Esophagus mucosa (tissue), 1 donor: ENCODE data around the gene PAQR6. TPM values are rescaled to one million over a fixed set of nuclear protein-coding genes. Genes with fewer than 3 reads are reported as not detected.
"Not testable (repeated sequence)": the region's sequence is repeated elsewhere in the genome, so short reads cannot be mapped to it uniquely, and the experiment has no call there.

Experiments
- ATAC-seq: fragments of 200-7000 bp; cut with Tn5 transposase; one replicate; pipeline ENCODE4 v1.9.1; 2020
- total RNA-seq: library from RNA; stranded (reverse); gene quantifications from one replicate; pipeline ENCODE4 v1.2.4, GENCODE V29; 2023
- donor health status: DM: yes; HTN: yes; CAD: no.

Gene PAQR6
- total RNA-seq, 1 donor from 2014 or later: 2.0 TPM

DNA sequence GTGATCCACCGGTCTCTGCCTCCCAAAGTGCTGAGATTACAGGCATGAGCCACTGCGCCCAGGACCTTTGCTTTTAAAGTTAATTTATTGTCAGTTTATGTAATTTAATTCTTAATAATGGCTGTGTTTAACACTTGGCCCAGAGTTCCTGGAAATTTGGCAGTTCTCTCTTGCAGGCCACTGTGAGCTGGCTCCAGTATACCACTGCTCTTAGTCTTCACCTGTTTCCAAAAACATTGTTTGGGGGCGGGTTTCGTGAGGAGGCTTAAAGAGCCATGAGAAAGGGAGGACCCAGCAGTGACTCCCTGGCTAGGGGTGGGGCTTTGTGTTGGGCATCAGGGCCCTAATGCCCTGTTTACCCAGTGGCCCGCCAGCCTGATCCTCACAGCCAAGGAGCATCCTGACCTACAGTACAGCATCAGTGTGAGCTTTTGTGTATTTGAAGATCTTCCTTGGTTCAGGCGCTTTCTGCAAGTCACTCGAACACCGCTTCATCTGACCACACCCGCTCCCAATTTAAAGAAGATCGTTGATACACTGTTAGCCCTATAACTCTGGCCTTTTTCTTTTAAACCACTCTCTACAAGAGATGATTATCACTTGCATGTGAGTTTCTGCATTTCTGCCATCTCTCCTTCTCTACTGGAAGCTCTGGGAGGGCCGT is 17.9 kb downstream of the PAQR6 start:
- ATAC-seq: no peak

DNA sequence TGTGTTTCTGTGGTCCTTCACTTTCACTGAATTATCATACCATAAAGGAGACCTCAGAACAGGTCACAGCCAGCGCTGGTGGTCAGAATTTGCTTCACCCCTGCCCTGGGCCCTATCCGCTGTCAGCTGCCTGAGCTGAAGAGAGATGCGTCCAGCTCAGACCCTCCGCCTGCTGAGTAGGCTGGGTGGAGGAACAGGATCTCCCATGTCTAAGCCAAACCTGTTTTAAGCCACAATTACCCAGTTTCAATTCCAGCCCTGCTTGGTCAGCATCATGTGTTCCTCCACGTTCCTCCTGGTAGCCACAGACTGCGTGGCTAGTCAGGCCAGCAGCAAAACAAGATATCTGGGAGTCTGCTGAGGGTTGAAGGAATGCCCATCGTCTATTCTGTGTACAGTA is 19.4 kb downstream of the PAQR6 start:
- peak; percentile 29 for ATAC-seq

DNA sequence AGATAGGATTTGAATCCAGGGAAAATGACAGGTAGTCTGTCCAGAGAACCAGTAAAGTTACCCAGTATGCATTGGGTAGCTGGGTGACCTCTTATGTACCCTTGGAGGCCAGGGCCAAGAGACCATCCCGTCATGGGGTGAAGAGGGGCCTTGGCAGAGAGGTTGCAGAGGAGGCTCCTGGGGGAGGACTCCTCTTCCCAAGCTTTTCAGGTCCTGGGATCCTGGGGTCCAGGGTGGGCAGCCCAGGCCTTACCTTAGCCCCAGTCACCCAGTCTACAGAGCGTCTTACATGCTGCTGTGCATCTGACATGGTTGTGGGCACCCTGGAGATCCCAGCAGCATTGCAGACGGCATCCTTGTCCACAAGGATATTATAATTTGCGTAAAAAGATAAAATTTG is 21.1 kb downstream of the PAQR6 start:
- ATAC-seq: no peak

DNA sequence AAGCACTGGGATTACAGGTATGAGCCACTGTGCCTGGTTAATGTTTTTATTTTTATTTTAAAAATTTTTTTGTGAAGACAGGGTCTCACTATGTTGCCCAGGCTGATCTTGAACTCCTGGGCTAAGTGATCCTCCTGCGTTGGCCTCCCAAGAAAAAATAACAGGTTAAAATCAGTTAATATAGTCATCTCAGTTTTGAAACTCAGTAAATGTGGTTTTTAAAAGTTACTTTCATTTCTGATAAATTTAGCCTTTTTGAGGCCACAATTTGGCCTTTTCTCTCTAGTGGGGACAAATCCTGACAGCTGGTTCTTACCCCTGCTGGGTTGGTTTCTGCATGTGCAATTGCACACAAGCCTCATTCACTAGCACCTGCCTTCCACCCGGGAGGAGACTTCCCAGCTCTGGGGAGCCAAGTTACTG is 21.7 kb downstream of the PAQR6 start:
- ATAC-seq: no peak

DNA sequence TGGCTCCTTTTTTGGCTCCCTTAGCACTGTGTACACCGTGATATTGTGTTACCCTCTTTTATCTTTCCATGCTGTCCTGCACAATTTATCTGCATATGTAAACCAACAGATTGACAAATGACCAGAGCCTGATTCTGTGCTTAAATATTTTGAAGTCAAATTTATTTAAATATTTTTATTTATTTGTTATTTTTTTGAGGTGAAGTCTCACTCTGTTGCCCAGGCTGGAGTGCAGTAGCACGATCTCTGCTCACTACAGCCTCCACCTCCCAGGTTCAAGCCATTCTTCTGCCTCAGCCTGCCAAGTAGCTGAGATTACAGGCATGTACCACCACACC is 22.2 kb downstream of the PAQR6 start:
- no peak for ATAC-seq

DNA sequence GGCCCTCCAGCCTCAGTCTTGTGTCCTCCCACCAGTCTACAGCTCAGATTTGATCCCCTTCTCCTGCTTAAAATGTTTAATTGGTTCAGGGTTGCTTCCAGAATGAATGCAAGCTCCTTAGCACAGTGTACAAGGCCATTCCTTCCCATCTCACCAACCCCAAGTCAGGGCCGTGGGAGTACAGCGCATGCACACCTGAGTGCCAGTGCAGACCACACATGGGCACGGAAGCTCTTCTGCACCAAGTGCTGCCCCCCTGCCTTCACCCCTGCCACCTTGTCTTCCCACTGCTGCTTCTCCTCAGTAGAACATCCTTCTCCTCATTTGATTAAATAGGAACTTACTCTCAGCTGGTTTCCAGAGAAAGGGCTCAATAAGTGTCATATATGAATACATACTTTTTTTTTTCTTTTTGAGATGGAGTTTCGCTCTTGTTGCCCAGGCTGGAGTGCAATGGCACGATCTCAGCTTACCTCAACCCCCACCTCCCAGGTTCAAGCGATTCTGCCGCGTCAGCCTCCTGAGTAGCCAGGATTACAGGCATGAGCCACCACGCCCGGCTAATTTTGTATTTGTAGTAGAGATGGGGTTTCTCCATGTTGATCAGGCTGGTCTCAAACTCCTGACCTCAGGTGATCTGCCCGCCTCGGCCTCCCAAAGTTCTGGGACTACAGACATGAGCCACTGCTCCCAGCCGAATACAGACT is 25.7 kb downstream of the PAQR6 start:
- ATAC-seq: no peak

DNA sequence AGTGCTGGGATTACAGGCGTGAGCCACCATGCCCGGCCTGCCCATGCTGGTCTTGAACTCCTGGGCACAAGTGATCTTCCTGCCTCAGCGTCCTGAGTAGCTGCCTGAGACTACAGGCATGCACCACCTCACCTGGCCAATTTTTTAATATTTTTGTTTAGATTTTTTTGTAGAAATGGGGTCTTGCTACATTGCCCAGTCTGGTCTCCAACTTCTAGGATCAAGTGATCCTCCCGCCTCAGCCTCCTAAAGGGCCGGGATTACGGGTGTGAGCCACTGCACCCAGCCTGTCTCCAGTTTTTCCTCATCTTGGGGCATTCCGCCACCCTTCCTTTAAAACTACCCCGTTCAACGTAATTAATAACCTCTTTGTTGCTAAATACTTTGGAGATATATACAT is 27.6 kb downstream of the PAQR6 start:
- ATAC-seq: no peak

DNA sequence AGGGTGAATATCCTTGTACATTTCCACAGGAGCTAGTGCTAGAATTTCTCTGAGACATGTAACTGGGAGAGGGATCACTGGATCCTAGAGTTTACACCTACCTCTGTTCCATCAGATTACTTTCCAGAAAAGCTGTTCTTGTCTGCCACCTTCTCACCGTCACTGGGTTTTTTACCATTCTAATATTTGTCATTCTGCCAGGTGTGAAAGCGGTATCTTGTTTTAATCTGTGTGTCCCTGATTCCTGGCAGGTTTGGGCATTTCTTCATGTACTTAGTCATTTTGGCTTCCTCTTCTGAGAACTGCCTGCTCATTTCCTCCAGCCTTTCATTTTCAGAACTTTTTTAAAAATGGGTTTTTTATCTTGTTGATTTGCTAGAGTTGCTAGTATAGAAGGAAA is 30.0 kb downstream of the PAQR6 start:
- ATAC-seq: peak; percentile 23

DNA sequence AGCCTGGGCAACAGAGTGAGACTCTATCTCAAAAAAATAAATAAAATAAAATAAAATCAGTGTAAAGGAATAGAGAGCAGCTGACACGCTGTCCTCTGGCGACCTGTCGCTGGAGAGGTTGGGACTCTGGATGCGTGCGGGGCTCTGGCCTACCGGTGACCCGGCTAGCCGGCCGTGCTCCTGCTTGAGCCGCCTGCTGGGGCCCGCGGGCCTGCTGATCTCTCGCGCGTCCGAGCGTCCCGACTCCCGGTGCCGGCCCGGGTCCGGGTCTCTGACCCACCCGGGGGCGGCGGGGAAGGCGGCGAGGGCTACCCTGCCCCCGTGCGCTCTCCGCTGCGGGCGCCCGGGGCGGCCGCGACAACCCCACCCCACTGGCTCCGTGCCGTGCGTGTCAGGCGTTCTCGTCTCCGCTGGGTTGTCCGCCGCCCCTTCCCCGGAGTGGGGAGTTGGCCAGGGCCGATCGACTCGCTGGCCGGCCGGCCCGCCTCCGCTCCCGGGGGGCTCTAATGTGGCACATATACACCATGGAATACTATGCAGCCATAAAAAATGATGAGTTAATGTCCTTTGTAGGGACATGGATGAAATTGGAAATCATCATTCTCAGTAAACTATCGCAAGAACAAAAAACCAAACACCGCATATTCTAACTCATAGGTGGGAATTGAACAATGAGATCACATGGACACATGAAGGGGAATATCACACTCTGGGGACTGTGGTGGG is 31.3 kb downstream of the PAQR6 start:
- not testable (repeated sequence) for ATAC-seq

DNA sequence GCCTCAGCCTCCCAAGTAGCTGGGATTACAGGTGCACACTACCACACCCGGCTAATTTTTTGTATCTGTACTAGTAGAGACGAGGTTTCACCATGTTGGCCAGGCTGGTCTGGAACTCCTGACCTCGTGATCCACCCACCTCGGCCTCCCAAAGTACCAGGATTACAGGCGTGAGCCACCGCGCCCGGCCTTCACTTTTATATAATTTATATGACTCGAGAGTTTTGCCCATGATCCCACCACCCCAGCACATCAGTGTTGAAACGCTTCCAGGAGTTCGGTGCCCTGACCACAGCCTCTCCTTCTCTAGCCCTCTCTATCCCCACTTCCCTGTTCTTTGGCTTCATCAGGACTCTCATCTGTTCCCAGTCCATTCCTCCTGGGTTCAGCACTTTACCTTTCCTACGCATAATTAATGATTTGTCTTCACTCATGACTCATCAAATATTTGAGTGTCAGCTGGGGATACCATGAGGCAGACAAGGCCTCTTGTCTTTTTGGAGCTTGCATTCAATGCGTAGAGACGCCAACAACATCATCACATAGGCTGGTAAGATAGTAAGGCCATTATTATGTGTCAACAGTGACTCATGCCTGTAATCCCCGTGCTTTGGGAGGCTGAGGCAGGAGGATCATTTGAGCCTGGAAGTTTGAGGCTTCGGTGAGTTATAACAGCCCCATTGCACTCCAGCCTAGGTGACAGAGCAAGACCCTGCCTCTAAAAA is 33.7 kb downstream of the PAQR6 start:
- peak; percentile 67 for ATAC-seq

DNA sequence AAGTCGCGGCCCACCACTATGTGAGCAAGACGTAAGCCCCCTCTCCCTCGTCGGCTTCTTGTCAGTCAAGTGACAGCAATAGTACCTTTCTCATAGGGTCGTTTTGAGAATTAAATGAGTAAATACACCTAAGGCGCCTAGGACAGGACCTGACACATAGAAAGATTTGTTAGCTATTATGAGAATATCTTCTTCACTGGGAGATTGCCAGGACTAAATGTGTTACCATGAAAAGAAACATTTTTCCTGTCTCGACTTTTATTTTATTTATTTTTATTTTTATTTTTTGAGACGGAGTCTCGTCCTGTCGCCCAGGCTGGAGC is 34.3 kb downstream of the PAQR6 start:
- no peak for ATAC-seq

DNA sequence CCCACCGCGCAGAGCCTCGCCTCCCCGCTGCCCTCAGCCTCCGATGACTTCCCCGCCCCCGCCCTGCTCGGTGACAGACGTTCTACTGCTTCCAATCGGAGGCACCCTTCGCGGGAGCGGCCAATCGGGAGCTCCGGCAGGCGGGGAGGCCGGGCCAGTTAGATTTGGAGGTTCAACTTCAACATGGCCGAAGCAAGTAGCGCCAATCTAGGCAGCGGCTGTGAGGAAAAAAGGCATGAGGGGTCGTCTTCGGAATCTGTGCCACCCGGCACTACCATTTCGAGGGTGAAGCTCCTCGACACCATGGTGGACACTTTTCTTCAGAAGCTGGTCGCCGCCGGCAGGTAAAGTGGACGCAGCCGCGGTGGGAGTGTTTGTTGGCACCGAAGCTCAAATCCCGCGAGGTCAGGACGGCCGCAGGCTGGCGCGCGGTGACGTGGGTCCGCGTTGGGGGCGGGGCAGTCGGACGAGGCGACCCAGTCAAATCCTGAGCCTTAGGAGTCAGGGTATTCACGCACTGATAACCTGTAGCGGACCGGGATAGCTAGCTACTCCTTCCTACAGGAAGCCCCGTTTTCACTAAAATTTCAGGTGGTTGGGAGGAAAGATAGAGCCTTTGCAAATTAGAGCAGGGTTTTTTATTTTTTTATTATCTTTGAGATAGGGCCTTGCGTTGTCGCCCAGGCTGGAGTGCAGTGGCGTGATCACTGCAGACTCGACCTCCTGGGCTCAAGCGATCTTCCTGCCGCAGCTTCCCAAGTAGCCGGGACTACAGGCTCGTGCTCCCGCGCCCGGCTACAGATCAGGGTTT is 34.8 kb downstream of the PAQR6 start, which contains the start of gene PMF1:
Gene PMF1 (plus strand): TSS at position 175 of the 811 bp plus-strand sequence. CDS start 9 bp downstream, at position 184.
- ATAC-seq: peak; percentile 94

DNA sequence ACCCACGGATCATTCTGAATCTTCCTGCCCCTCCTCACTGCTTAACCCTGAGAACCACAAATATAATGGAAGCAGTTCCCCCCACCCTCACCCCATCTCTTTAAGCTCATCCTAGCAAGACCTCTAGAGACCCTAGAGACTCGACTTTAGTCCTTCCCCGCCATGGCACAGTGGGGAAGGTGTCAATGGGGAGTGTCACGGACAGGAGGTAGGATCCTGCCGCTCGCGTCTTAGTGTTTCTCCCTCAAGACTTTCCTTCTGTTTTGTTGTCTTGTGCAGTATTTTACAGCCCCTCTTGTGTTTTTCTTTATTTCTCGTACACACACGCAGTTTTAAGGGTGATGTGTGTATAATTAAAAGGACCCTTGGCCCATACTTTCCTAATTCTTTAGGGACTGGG is 35.7 kb downstream of the PAQR6 start:
- no peak for ATAC-seq

DNA sequence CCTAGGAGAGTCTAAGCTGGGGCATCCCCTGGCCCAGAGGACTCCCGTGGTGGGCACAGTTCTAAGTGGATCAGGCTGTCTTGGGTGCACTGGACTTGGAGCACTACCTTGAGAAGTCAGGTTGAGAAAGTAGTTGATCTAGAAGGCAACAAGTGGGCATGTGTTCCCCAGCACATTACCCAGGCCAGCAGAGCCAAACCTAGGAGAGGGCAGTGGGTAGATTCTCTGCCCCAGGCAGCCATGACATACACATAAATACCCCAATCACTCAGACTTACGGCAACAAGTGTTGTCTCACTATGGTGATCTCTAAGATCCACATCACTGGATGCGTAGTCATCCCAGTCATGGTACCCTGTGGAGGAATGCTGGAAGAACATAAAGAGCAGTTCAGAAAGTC is 36.6 kb downstream of the PAQR6 start:
- ATAC-seq: no peak

DNA sequence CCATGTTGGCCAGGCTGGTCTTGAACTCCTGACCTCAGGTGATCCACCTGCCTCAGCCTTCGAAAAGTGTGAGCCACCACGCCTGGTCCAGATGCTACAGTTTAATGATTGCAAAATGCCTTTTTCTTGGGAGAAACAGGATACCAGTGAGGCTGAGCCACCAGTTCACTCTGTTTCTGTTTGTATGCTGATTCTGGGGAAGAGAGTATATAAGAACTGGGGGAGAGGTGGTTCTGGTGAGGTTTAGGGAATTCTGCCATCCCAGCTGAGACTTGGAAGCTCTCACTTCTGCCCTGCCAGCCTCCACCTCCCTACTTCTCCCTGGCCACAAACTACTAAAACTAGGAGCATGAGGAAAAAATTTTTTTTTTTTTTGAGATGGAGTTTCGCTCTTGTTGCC is 43.2 kb downstream of the PAQR6 start:
- no peak for ATAC-seq

DNA sequence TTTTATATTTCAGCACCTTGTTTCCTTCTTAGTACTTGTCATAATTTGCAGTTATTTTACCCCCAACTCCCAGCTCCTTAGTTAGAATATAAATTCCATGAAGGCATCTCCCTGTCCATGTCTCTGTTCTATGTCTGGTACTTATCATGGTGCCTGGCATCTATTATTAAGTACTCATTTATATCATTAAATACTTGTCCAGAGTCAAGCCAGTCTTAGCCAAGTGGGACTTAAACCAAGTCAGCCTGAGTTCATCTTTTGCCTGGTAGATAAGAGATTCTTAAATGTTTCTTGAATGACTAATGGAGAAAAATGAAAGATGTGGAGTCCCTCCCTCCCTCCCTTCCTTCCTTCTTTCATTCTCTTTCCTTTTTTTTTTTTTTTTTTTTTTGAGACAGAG is 44.5 kb downstream of the PAQR6 start:
- ATAC-seq: no peak

DNA sequence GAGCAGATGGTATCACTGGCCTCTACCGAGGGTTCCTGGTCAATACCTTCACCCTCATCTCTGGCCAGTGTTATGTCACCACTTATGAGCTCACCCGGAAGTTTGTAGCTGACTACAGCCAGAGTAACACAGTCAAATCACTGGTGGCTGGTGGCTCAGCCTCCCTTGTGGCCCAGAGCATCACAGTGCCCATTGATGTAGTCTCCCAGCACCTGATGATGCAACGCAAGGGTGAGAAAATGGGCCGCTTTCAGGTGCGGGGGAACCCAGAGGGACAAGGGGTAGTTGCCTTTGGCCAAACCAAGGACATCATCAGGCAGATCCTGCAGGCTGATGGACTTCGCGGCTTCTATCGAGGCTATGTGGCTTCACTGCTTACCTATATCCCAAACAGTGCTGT is 47.8 kb downstream of the PAQR6 start:
- ATAC-seq: no peak

DNA sequence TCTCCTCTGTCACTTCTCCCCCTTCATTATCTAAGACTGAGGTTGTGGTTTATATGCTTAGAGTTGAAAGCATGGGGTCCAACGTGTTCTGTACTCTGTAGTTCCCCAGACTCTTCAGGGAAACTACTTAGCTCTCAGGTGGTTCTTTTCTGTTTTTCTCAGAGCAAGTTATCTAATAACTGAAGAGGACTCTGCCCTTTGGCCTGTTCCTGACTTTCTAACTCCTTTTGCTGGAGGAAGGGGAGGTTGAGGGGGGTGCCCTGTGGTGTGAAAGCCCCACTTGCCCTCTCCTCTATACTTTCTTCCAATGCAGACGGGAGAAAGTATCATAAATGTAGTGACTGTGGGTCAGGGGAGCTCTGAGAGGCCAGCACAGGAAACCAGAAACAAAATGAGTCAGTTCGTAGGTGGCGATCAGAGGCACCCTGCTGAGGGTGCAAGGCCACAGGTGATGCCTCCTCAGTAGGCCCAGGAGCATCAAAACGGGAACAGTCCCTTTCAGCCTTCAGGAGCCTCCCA is 49.0 kb downstream of the PAQR6 start:
- no peak for ATAC-seq

DNA sequence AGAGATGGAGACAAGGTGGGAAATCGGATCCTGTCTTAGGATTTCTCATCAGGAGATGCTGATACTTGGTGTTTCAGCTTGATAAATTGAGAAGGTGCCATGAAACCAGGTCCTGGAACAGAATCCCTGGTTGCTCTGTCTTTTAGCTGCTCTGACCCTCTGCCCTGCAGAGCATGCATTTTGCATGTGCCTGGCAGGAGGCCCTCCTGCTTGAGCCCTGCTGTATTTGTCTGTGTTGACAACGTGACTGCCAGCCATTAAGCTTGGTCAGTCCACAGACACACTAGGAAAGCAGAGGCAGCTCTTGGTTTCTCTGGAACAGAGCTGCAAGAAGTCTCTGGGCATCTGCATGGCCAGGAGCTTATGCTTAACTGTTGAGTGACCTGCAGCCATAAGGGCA is 51.4 kb downstream of the PAQR6 start:
- no peak for ATAC-seq

DNA sequence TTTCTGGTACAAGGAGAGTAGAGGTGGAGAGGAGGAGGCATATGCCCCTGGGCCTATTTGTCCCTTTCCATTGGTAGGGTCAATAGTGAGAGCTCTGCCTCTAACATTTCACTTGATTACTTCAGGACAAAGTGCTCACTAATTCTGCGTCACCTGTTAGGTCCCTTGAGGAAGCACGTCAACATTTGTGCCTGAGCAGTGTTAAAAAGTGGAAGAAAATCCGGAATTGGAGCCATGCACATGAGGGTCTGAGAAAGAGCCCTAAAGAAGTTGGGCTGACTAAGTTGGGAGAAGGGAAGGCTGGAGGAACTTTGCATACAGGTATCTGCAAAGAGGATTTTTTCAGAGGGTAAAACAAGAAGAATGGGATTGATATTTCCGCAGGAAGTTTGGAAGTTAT is 52.0 kb downstream of the PAQR6 start:
- ATAC-seq: no peak

DNA sequence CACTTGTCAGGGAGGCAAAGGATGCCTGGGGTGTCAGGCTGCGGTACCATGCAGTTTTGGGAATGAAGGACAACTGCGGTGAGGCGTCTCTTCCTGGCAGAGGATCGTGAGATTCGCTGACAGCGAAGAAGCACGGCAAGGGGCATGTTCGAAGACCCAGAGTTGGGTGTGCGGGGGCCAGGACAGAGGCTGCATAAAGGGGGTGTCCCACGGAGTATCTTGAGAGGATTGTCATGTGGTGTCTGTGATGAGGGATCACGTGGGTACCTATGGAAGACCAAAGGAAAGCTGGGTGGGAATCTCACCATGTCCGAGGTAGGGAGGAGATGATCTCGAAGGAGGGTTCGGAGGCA is 53.6 kb downstream of the PAQR6 start:
- peak; percentile 11 for ATAC-seq
